ENCODE measurements around the gene GPC5.
"Not testable (repeated sequence)": the region's sequence is repeated elsewhere in the genome, so short reads cannot be mapped to it uniquely, and the experiment has no call there.

GPC5 gene

GRCh38 chr13:92539148-92539547 is 1140.7 kb downstream of the GPC5 start:
- not testable (repeated sequence) for DNase-seq (ENCODE audit: low read depth in 2 of 2)

DNA sequence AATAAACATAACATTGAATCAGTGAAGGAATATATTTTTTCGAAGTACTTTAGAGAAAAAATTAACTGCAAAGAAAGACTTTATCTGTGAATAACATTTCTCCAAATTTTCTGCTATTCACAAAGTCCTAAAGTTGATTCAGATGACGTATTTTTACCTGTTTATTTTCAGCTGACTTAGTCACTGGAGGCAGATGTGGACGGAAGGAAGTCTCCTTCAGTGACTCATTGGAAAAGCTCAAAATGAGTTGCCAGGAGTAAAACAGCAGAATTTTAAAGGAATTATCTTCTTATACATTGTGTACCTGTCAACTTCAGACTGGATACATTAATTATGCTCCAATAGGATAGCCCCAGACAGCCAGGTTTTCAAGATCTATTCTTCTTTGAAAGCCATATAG is 1148.8 kb downstream of the GPC5 start:
- no peak for DNase-seq (ENCODE audit: low read depth in 2 of 2)

- no peak for DNase-seq (ENCODE audit: low read depth in 2 of 2)
Measured at GRCh38 chr13:92549276-92549675, 1150.9 kb downstream of the GPC5 start.

GRCh38 chr13:92553470-92554114 is 1155.2 kb downstream of the GPC5 start:
- DNase-seq (ENCODE audit: low read depth in 2 of 2) = no peak

- DNase-seq (ENCODE audit: low read depth in 2 of 2) = no peak
Measured at GRCh38 chr13:92560883-92561282, 1162.5 kb downstream of the GPC5 start.

GRCh38 chr13:92564942-92565341 is 1166.5 kb downstream of the GPC5 start:
- no peak for DNase-seq (ENCODE audit: low read depth in 2 of 2)

GRCh38 chr13:92566767-92567166 is 1168.3 kb downstream of the GPC5 start:
- no peak for DNase-seq (ENCODE audit: low read depth in 2 of 2)

GRCh38 chr13:92572190-92572589 is 1173.8 kb downstream of the GPC5 start:
- no peak for DNase-seq (ENCODE audit: low read depth in 2 of 2)

DNA sequence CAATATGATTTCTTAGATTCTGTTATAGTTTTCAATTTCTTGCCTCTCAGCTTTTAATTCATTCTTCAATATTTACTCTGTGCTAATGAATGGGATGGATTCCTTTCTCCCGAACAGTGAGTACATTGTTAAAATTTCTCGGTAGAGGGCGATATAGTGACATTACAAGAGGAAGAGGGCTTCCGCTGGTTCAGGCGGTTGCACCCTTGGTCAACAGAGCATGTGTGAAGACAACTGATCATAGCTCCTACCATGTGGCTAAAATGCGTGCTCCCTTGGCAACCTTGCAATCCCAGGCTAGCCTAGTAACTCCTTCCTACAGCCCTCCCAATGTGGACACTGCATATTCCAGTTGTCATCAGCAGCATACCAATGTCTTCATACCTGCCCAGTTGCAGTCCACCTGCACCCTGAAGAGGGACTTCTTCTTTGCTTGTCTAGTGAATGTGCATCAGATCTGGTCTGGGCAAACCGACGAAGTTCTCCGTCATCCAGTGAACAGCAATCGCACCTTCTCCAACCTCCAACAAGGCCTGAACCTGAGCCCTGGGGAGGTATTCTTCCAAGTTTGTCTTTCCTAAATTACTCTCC is 1175.1 kb downstream of the GPC5 start:
- peak; percentile 1 to 3 for DNase-seq (ENCODE audit: low read depth in 2 of 2)

DNA sequence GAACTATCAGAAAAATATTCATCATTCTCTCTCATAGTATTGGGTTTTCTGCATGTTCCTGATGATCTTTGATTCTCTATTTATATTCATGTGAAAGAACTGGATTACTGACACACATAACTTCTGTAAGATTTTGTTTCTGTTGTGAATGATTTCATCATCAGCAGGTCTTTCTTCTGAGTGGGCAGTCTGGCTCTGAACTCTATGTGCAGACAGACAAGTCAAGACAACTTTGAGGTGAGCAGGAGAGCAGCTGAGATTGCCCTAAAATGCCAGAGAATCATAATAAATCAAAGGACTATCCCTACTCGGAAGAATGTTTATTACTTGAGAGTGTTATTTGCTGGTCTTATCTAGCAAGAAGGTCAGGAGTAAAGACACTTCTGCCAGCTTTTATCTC is 1176.1 kb downstream of the GPC5 start:
- DNase-seq (ENCODE audit: low read depth in 2 of 2) = no peak

GRCh38 chr13:92575777-92576176 is 1177.4 kb downstream of the GPC5 start:
- no peak for DNase-seq (ENCODE audit: low read depth in 2 of 2)

DNA sequence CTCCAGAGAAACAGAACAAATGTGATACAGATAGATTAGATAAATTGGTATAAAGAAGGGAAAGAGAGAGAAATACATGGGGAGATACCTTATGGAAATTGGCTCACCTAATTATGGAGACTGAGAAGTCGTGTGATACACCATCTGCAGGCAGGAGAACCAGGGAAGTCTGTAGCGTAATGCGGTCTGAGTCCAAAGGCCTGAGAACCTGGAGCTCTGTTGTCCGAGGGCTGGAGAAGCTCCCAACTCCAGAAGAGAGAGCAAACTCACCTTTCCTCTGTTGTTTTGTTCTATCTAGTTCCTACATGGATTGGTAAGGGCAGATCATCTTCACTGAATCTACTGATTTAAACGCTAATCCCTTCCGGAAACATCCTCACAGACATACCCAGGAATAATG is 1179.9 kb downstream of the GPC5 start:
- DNase-seq (ENCODE audit: low read depth in 2 of 2) = no peak

GRCh38 chr13:92589955-92590354 is 1191.5 kb downstream of the GPC5 start:
- no peak for DNase-seq (ENCODE audit: low read depth in 2 of 2)

DNA sequence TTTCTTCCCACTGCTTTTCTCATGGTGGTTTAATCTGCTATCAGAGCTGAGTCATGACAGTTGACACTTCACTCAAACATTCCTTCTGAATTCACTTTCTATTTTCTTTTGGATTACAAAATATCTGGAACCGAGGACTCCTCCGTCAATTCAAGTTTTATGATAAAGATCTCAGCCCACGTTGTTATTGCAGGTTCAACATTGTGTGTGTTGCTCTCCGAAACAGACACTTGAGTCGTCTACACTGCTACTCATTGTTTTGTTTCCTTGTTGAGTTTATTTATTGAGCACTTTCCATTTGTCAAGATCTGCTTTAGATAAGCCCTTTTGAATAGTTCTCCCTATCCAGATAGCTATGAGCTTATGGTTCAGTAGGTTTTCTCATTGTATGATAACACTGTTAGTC is 1192.1 kb downstream of the GPC5 start:
- no peak for DNase-seq (ENCODE audit: low read depth in 2 of 2)

DNA sequence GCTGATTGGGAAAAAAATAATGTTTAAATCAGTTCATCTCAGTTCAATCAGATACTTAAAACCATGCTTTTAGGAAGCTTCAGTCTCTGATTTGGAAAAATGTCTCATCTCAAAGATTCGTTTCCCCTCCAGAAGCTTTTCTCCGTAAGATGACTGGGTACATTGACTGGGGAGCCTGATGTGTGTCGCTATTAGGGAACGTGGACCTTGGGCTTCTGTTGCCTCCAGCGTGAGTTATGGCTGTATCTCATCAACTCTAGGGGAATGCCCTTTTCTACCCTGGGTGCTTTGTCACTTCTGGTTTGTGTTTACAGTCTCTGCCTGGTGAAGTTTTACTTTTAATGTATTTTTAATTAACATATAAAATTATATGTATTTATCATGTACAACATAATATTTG is 1192.7 kb downstream of the GPC5 start:
- DNase-seq (ENCODE audit: low read depth in 2 of 2) = no peak

- no peak for DNase-seq (ENCODE audit: low read depth in 2 of 2)
Measured at GRCh38 chr13:92592757-92593156, 1194.3 kb downstream of the GPC5 start.

- DNase-seq (ENCODE audit: low read depth in 2 of 2) = no peak
Measured at GRCh38 chr13:92602560-92602959, 1204.1 kb downstream of the GPC5 start.

- no peak for DNase-seq (ENCODE audit: low read depth in 2 of 2)
Measured at GRCh38 chr13:92609376-92609775, 1211.0 kb downstream of the GPC5 start.

DNA sequence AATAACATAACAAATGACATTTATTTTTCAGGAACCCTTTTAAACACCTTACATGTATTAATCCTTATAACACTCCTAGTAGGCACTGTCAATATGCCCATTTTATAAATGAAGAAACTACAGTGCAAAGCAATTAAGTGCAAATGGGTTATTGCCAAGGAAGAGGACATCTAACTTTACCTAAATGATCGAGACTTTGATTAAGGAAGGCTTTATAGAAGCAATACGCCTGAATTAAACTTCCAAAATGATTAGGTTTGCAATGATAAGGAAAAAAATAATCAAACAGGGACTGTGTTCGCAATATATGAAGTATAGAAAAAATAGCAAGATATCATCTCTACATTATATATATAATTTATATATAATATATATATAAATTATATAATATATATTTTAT is 1214.5 kb downstream of the GPC5 start:
- no peak for DNase-seq (ENCODE audit: low read depth in 2 of 2)

DNA sequence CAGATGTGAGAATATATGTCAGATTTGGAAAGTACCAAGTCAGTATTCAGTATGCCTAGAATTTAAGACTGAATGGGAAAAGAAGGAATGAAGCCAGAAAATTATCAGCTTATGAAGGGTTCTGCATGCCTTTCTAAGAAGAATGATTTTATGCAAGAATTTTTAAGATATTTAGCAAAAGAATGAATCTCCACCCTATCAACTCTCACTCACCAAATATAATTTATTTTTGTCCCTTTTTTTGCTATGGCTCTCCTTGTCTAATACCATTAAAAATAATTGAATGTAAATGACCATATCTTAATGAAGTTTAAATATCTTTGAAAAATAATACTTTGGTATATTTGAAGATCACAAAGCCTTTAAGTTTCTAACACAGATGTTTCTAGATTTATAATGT is 1215.5 kb downstream of the GPC5 start:
- DNase-seq (ENCODE audit: low read depth in 2 of 2) = no peak

DNA sequence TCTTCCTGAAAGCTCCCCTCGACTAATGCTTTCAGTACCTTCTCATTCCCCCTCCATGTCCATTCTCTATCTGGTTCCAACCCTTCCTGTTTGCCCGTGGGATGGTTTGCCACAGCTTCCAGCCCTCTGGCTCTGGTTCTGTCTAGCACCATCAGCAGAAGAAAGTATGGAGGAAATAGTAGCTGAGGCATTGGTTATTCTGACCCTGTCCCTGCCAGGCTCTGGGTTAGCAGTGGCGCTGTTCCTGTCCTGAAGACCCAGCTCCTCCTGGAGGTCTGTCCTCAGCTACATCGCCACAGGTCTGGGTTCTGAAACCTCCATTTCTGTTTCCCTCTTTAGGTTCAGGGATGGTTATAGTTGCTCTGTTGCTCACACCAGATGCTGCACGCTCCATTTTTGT is 1223.6 kb downstream of the GPC5 start:
- DNase-seq (ENCODE audit: low read depth in 2 of 2) = no peak

DNA sequence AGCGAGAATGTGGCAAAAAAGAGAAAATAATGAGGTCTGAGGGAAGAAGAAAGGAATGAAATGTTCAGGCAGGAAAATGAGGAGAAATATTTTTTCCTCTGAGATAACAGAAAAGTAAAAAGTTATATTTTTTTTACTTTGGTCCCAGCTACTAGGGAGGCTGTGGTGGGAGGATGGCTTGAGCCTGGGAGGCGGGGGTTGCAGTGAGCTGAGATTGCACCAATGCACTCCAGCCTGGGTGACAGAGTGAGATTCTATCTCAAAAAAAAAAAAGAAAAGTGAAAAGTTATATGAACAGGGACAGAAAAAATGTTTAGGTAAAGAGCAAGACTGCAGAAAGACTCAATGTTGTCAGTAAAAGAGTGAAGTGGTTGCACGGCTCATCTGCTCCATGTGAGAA is 1224.5 kb downstream of the GPC5 start:
- DNase-seq (ENCODE audit: low read depth in 2 of 2) = no peak

DNA sequence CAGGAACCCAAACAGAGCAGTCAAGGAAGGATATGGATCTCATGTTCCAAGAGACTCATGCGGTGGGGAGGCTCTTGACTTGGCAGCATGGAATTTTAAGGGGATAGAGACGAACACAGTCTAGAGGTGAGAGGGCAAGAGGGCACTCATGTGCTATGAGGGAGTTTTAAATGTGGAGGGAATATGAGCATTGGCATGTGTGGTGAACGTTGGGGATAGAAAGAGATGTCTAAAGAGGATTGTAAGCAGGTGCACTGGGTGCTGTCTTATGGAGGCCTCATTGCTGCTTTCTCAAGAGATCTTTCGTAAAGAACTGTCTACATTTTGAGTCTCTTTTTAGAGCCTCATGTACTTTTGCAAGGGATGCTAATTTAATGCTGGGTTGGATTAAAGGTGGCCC is 1227.9 kb downstream of the GPC5 start:
- DNase-seq (ENCODE audit: low read depth in 2 of 2) = no peak

GRCh38 chr13:92640936-92641335 is 1242.5 kb downstream of the GPC5 start:
- DNase-seq (ENCODE audit: low read depth in 2 of 2) = no peak

Measured in fibroblast of skin of left quadriceps (primary cell).